GM04504 (cell line): ENCODE data around the gene SMU1.

Experiments
- DNase-seq: peaks from one replicate; pipeline ENCODE4 v3.0.0-alpha.2; 2012; ENCODE audit warnings: low read depth

Gene SMU1

GRCh38 chr9:33076046-33077004 is at the start of gene SMU1:
Gene SMU1, minus strand, starts transcription at chr9:33076674. Its CDS starts 66 bp downstream, at chr9:33076608.
- DNase-seq, result peak; percentile 92

DNA sequence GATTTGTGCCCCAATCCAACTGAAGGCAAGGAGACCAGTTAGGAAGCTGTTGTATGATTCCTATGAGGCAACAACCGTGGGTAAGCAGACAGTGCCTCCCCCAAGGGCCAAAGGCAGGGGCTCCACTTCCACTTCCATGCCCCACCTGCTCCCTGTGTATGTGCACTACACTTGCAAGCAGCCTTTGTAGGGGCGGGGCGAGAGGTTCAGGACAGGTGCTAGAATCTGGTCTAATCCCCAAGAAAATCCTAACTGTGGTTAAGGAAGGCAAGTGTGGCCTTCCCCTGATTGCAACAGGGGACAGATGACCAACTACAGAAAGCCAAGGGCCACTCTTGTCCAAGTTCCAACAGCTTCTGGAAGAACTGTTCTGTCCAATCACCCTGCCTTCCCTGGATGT is 49.0 kb upstream of the SMU1 start:
- DNase-seq, result no peak

- DNase-seq, result no peak
These were observed 48.4 kb upstream of the SMU1 start for GRCh38 chr9:33124751-33125381.

GRCh38 chr9:33124046-33124445 is 47.6 kb upstream of the SMU1 start:
- no peak for DNase-seq

- no peak for DNase-seq
These were observed 47.0 kb upstream of the SMU1 start for GRCh38 chr9:33123407-33124031.

- DNase-seq, result no peak
These were observed 44.1 kb upstream of the SMU1 start for GRCh38 chr9:33120620-33121019.

- DNase-seq, result no peak
These were observed 41.3 kb upstream of the SMU1 start for GRCh38 chr9:33117796-33118195.

DNA sequence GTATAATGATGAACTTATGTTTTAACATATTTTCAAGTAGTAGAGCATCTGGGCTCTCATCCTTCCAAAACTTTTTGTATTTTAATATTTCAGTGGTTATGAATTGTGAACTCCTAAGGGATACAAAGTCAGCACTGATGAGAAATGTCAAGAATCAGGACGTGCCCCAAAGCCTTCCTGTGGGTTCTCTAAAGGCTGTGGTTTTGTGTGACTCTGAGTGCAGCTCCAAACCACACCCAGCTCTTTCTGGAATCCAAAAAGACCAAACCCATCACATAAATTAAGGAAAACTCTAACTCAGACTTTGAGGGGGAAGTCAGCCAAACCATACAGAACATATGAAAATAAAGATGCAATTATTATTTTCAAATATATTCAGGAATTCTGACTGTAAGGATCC is 40.8 kb upstream of the SMU1 start:
- DNase-seq, result peak; percentile 44

DNA sequence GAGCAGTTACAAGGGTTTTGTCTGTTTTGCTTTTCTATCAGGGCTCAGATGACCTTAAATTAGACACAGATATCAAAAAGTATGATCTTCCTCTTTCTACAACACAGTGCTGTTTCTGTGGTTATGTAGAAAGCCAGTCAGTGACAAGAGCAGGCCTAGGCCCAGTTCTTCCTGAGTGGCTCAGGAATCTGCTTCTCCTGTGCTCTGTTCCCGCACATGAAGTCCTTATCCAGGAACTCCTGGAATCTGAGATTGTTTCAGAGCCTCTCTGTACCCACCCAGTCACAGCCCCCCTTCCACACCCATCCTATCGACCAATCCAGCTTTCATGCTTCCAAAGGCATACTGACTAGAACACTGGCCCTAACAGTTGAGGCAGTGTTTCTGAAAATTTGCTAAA is 40.4 kb upstream of the SMU1 start:
- DNase-seq, result no peak

GRCh38 chr9:33114746-33115145 is 38.3 kb upstream of the SMU1 start:
- DNase-seq, result no peak

DNA sequence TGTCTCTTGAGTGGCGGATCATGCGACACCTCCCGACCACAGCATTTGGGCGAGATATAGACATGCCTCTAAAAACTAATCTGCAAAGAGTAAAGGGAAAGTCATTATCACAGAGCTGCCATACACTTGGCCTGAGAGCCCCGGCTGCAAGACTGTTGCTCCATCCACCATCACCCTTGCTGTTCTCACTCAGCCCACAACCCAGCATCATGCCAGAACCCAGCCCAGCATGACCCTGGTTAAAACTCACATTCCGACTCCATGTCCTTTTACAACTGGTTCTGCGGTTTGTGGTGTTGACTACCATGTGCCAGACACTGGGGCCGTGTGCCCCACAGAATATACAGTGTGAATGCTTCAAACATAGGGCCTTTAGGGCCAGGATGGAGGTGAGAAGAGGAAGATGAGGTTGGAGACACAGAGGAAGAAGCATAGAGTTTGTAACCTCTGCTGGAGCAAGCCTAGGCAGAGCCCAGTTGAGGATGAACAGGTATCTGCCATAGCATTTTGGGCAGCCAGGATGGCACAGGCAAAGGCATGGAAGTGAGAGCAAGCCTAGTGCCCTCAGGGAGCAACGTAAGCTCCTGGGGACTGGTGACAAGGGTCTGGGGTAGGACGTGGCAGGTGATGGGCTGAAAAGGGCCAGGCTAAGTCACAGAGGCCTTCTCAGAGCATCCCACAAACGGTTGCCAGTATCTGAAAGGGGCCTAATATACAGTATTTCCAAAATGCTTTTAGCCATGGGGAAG is 37.5 kb upstream of the SMU1 start:
- no peak for DNase-seq

GRCh38 chr9:33112094-33112493 is 35.6 kb upstream of the SMU1 start:
- no peak for DNase-seq

- DNase-seq, result no peak
These were observed 35.2 kb upstream of the SMU1 start for GRCh38 chr9:33111631-33112030.

GRCh38 chr9:33110686-33111085 is 34.2 kb upstream of the SMU1 start:
- no peak for DNase-seq

DNA sequence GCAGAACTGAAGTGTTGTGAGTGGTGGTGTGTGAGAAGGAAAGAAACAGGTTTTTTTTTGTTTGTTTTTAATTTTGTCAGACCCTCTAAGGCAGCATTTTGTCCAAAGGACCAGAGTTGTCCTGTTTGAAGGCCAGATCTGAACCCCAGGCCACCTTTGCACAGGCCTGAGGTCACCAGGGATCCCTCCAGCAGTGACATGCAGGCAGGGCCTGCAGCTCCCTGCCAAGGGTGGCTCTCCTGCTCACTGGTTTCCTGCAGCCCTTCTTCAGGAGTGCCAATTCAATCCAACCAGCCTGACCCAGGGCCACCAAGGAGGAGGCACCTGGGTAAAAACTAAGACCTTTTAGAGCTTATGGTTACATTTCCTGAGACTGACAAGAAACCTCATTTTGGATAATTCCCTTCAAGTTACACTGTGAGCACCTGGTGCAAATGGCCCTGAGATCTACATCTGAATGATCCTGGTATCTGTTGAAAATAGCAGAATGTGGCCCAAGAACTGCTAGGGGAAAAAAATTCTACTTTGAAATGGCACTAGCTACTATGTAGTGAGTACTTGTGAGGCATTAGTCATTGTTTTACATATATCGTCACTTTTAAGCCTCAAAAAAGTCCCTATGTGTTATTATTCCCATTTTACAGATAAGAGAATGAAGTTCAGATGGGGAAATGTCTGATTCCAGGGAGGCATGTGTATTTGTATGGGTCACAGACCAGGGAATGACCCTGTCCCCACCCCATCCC is 33.5 kb upstream of the SMU1 start:
- DNase-seq, result no peak

- no peak for DNase-seq
These were observed 32.6 kb upstream of the SMU1 start for GRCh38 chr9:33109097-33109496.

DNA sequence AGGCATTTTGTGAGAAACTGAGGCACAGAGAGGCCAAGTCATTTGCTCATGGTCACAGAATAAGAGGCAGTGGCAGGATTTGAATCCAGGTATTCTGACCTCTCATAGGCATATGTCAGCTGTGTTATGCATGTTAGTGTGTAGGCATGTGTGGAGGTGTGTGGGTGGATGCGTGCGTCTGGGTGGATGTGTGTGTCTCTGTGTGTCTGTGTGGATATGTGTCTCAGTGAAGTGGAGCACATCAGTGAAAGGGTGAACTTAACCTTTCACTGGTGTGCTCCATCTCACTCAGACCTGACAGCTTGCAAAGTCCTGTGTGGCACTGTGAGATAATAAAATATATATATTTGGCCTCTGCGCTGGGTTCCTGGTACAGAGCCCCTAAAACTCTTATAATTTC is 32.0 kb upstream of the SMU1 start:
- no peak for DNase-seq

DNA sequence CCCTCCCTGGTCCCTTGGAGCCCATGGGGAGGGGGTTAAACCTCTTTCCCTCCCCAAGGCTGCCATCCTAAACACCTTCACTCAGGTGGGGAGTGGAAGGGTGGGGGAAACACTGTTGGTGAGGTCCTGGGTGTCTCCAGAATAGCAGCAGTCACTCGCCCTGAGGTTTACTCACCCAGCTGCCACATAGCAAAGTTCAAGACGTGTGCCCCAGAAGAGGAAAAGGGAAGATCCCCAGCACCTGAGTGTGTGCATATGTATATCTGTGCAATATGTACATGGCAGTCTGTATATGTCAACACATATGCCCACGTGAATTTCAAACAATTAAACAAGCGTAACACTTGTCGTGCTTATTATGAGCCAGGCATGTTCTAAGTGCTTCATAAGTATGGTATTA is 31.3 kb upstream of the SMU1 start:
- no peak for DNase-seq

DNA sequence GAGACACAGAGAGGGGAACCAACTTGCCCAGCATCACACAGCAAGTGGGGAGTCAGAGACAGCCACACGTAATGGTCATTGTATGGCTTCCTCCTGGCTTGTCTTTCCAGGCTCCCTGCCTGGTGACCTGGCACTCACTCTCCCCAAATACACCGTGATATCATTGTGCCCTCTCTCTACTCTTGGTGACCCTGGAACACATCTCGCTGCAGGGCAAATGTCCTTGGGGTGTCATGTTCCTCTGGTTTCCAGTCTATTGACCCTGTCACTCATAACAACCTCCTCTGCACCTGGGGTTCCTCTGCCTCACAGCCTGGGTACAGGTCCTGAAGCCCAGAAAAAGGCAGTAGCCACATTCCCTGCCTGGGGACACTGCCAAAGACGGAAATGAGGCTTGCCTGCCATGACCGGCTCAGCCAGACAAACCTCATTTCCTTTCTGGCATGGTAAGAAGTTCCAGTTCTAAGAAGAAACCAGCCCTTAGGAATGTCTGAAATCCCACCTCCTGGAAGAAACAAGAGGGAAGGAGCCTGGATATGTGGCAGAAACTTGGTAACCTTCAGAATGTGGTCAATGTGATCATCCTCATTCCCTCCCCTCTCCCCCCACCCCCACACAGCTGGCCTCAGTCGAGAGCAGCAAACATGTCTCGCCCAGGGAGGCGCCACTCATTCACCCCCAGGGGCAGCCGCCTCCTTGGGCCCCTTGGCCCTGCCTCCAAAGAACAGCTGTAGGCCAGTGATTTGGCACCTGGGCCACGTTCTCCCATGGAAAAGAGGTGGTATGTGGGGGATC is 30.6 kb upstream of the SMU1 start:
- peak; percentile 83 for DNase-seq

DNA sequence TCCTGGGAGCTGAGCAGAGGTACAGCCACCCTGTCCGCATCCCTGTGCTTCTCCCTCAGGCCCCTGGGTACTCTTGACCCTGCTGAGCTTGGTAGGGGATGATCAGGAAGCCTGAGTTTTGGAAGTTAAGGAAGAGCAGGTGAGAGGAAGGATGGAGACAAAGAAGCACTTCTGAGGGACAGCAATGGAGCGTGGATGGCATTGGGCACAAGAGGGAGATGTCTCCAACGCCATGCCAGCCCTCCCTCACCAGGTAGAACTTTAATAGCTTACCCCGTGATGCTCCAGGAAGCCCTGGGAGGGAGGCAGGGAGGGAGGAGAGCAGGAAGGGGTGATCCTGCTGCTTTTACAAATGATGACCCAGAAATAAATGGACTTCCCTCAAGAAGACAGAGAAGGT is 29.9 kb upstream of the SMU1 start:
- no peak for DNase-seq

DNA sequence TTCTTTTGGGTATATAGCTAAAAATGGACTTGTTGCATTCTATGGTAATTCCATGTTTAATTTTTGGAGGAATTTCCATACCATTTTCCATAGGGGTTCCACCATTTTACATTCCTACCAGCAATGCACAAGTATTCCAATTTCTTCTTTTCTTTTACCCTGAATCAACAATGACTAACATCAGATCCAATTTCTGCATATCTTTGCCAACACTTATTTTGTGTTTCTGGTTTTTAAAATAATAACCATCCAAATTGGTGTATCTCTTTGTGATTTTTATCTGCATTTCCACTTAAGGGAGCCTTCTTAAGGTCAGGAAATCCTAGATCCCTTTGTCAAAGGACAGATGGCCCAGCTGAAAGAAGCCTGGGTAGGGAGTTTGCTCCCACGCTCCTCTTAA is 29.5 kb upstream of the SMU1 start:
- DNase-seq, result no peak
